Rectal smooth muscle tissue (tissue), 1 donor: ENCODE data around the gene ANTXR2.
"Not testable (repeated sequence)": the region's sequence is repeated elsewhere in the genome, so short reads cannot be mapped to it uniquely, and the experiment has no call there.

Experiments
- H3K27ac ChIP-seq: one replicate; pipeline ENCODE4 v1.7.0; 2013; ENCODE audit warnings: low read depth, low read length, inconsistent platforms
- H3K27me3 ChIP-seq: one replicate; pipeline ENCODE4 v1.7.0; 2013; ENCODE audit warnings: low read length; ENCODE audit not compliant: control insufficient read depth, insufficient read depth
- H3K36me3 ChIP-seq: one replicate; pipeline ENCODE4 v1.7.0; 2013; ENCODE audit warnings: low read length; ENCODE audit not compliant: control insufficient read depth, insufficient read depth
- H3K4me1 ChIP-seq: one replicate; pipeline ENCODE4 v1.7.0; 2013; ENCODE audit warnings: low read length; ENCODE audit not compliant: control insufficient read depth, insufficient read depth
- H3K4me3 ChIP-seq: one replicate; pipeline ENCODE4 v1.7.0; 2013; ENCODE audit warnings: low read length
- H3K9ac ChIP-seq: one replicate; pipeline ENCODE4 v1.7.0; 2013; ENCODE audit warnings: low read length

The ANTXR2 gene

DNA sequence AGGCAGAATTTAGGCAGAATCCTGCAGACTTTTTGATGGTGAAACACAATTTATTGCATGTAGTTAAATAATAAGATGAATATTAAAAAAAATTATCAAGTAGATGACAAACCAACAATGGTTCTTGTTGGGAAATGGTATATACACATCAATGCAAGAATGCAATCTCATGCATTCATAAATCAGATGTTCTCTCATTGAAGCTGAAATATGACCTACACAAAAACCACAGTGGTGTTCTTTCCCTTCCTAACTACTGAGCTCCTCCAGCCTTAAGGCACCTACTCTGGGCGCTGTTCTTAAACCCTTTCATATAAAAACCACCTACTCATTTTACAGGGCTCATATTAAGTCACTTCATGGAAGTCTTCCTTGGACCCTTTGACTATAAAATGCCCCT lies 64.1 kb downstream of the ANTXR2 start:
- no peak overlapping the region for H3K27ac ChIP-seq
- no peak overlapping the region for H3K4me3 ChIP-seq
- no peaks in the 10 kb centered on the region for H3K4me1 ChIP-seq
- H3K27me3 ChIP-seq: no peaks in the 10 kb centered on the region
- H3K9ac ChIP-seq: no peak overlapping the region
- H3K36me3 ChIP-seq: peaks cover 5% of the 10 kb centered on the region

DNA sequence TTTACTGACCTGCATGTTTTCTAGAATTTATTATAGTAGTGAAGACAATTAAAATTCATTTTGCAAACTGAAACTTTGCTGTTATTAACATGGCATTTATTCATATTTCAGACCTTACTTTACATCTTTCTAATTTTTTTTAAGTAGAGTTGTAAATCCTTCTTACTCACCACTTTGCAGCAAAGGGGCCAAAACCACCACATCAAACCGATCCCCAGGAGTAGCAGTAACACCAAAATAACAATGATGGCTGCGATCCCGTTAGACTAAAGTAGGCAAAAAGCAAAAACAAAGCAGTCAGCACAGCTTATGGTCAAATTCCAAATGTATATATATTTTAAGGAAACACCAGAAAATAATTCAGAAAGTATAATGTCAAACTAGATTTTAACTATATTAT lies 64.7 kb downstream of the ANTXR2 start:
- no peak overlapping the region for H3K9ac ChIP-seq
- H3K27ac ChIP-seq: no peak overlapping the region
- H3K27me3 ChIP-seq: no peaks in the 10 kb centered on the region
- H3K36me3 ChIP-seq: peaks cover 5% of the 10 kb centered on the region
- no peaks in the 10 kb centered on the region for H3K4me1 ChIP-seq
- H3K4me3 ChIP-seq: no peak overlapping the region

DNA sequence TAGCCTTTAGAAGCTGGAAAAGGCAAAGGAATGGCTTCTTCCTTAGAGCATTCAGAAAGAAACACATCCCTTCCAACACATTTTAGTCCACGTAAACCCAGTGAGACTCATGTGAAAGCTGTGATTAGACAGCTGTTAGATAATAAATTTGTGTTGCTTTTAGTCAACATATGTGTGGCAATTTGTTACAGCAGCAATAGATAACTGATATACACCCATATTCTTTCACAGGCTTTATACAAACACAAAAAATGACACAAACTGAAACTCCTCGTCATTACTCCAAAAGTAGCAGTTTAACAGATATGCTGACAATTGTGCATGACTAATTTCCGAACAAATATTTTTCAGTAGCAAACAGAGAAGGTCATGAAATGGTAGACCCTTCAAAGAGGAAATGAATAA lies 65.3 kb downstream of the ANTXR2 start:
- Histone ChIP-seq H3K4me1 (no peaks in the 10 kb centered on the region), H3K9ac (no peak overlapping the region), H3K36me3 (peaks cover 5% of the 10 kb centered on the region), H3K4me3 (no peak overlapping the region), H3K27me3 (no peaks in the 10 kb centered on the region), H3K27ac (no peak overlapping the region)

- Histone ChIP-seq H3K27me3 (no peaks in the 10 kb centered on the region), H3K27ac (no peak overlapping the region), H3K9ac (no peak overlapping the region), H3K36me3 (peaks cover 5% of the 10 kb centered on the region), H3K4me3 (no peak overlapping the region), H3K4me1 (no peaks in the 10 kb centered on the region)
Observed at GRCh38 chr4:80006935-80007744, 65.9 kb downstream of the ANTXR2 start.

DNA sequence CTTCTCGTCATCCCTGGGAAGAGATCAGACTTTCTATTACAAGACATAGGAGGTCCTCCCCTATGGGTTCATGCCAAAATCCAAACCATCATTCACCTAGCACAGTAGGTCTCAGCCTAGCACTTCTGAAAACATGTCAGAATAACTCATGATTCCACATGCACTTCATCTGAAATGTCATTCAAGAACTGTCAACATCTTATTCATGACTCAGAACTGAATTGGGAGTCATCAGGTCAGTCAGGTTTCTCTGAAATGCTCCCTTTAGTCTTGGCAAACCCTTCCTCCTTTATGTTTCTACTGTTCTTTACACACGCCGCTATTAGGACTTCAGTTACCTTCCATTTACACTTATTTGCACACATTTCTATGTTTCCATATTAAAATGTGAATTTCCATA lies 67.2 kb downstream of the ANTXR2 start:
- Histone ChIP-seq H3K4me1 (no peaks in the 10 kb centered on the region), H3K27me3 (no peaks in the 10 kb centered on the region), H3K36me3 (peaks cover 5% of the 10 kb centered on the region), H3K27ac (no peak overlapping the region), H3K9ac (no peak overlapping the region), H3K4me3 (no peak overlapping the region)

DNA sequence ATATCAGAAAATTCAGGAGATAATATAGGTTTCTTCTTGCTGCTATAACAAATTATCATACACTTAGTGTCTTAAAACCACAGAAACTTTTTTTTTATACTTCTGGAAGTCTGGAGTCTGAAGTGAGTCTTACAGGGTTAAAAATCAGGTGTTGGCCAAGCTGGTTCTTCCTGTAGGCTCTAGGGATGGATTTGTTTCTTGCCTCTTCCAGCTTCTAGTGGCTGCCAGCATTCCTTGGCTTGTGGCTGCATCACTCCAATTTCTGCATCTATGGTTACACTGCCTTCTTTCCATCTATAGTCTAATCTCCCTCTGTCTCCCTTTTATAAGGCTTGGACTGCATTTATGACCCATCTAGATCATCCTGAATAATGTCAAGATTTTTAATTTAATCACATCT lies 68.7 kb downstream of the ANTXR2 start:
- Histone ChIP-seq H3K27ac (no peak overlapping the region), H3K9ac (no peak overlapping the region), H3K27me3 (no peaks in the 10 kb centered on the region), H3K4me3 (no peak overlapping the region), H3K36me3 (peaks cover 5% of the 10 kb centered on the region), H3K4me1 (no peaks in the 10 kb centered on the region)

DNA sequence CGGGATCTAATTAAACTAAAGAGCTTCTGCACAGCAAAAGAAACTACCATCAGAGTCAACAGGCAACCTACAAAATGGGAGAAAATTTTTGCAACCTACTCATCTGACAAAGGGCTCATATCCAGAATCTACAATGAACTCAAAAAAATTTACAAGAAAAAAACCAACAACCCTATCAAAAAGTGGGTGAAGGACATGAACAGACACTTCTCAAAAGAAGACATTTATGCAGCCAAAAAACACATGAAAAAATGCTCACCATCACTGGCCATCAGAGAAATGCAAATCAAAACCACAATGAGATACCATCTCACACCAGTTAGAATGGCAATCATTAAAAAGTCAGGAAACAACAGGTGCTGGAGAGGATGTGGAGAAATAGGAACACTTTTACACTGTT lies 70.5 kb downstream of the ANTXR2 start:
- not testable (repeated sequence) for H3K27me3 ChIP-seq, H3K27ac ChIP-seq, H3K4me1 ChIP-seq, H3K36me3 ChIP-seq, H3K9ac ChIP-seq, H3K4me3 ChIP-seq

DNA sequence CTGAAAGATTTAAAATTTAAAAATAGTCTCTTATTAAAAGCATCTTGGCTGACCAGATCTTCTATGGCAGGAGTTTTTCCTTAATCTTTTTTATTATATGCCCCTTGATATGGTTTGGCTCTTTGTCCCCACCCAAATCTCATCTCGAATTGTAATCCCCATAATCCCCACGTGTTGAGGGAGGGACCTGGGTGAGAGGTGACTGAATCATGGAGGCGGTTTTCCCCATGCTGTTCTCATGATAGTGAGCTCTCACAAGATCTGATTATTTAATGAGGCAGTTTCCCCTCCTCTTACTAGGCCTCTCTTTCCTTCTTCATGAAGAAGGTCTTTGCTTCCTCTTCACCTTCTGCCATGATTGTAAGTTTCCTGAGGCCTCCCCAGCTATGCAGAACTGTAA lies 74.0 kb downstream of the ANTXR2 start:
- H3K36me3 ChIP-seq, H3K4me1 ChIP-seq, H3K4me3 ChIP-seq, H3K9ac ChIP-seq, H3K27me3 ChIP-seq, H3K27ac ChIP-seq: not testable (repeated sequence)

DNA sequence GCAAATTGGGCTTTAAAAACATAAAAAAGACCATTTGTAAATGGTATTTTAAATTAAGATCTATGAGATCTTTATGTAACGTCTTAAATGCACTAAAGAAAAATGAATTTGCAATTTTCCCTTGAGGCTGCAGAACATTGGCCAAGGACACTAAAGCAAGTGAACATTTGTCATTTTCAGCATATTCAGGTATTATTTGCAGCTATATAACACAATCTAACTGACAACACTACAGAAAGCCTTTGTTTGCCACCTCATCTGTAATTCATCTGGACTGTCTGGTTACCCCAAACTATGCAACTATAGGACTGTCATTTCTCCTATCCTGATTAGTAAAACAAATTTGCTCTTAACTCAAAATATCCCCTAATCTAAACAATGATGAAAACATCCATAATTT lies 74.8 kb downstream of the ANTXR2 start:
- Histone ChIP-seq H3K27me3 (no peaks in the 10 kb centered on the region), H3K9ac (no peak overlapping the region), H3K36me3 (no peaks in the 10 kb centered on the region), H3K4me1 (peaks cover 9% of the 10 kb centered on the region), H3K4me3 (no peak overlapping the region), H3K27ac (no peak overlapping the region)

- no peaks in the 10 kb centered on the region for H3K36me3 ChIP-seq
- no peak overlapping the region for H3K4me3 ChIP-seq
- no peak overlapping the region for H3K27ac ChIP-seq
- H3K27me3 ChIP-seq: no peaks in the 10 kb centered on the region
- H3K9ac ChIP-seq: no peak overlapping the region
- H3K4me1 ChIP-seq: peaks cover 9% of the 10 kb centered on the region
Observed at GRCh38 chr4:79996851-79997250, 76.2 kb downstream of the ANTXR2 start.

DNA sequence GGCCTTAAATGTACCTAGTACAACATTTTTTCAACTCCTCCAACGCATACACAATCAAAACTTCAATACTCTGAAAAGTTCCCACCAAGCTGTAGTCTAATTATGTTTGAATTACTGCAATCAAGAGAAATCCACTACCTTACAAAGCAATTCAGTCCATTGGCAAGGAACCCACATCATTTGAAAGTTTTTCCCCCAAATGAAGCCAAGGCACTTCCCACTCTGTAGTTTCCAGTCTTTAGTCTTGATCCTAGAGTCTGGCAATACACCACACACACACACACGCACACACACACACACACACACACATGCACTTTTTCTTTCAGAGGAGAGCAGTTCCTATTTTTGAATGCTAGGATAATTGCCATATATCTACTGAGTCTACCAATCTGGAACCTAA lies 79.6 kb downstream of the ANTXR2 start:
- H3K9ac ChIP-seq: no peak overlapping the region
- H3K27me3 ChIP-seq: no peaks in the 10 kb centered on the region
- H3K4me3 ChIP-seq: no peak overlapping the region
- peaks cover 9% of the 10 kb centered on the region for H3K4me1 ChIP-seq
- H3K36me3 ChIP-seq: no peaks in the 10 kb centered on the region
- H3K27ac ChIP-seq: no peak overlapping the region

DNA sequence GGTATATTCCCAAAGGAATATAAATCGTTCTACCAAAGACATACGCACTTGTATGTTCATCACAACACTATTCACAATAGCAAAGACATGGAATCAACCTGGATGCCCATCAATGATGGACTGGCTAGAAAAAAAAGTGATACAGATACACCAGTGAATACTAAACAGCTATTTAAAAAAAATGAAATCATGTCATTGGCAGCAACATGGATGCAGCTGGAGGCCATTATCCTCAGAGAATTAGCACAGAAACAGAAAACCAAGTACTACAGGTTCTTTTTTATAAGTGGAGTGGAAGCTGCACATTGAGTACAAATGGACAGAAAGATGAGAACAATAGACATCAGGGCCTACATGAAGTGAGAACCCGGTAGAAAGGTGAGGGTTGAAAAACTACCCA lies 81.4 kb downstream of the ANTXR2 start:
- no peaks in the 10 kb centered on the region for H3K27me3 ChIP-seq
- no peak overlapping the region for H3K9ac ChIP-seq
- no peak overlapping the region for H3K27ac ChIP-seq
- no peaks in the 10 kb centered on the region for H3K36me3 ChIP-seq
- no peak overlapping the region for H3K4me3 ChIP-seq
- no peaks in the 10 kb centered on the region for H3K4me1 ChIP-seq

DNA sequence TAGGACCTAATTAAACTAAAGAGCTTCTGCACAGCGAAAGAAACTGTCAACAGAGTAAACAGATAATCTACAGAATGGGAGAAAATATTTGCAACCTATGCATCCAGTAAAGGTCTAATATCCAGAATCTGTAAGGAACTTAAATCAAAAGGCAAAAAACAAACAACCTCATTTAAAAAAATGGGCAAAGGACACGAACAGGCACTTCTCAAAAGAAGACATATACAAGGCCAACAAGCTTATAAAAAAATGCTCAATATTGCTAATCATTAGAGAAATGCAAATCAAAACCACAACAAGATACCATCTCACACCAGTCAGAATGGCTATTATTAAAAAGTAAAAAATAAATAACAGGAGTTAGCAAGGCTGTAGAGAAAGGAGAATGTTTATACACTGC lies 81.9 kb downstream of the ANTXR2 start:
- H3K27me3 ChIP-seq, H3K36me3 ChIP-seq, H3K27ac ChIP-seq, H3K4me1 ChIP-seq, H3K4me3 ChIP-seq, H3K9ac ChIP-seq: not testable (repeated sequence)
